ENCODE measurements around the gene APEH. TPM values are rescaled to one million over a fixed set of nuclear protein-coding genes. Genes with fewer than 3 reads are reported as not detected.

Gene APEH
- total and polyA plus RNA-seq, 2 donors (not counting 1 experiment from before 2014, with no cell fraction given): 79.4 to 96.2 TPM

GRCh38 chr3:49630784-49631183 is 43.4 kb upstream of the APEH start:
- Histone ChIP-seq H3K79me2 (ENCODE audit: control insufficient read depth, insufficient read depth, low read length) (no peaks in the 10 kb centered on the region), H3K27ac (ENCODE audit: low read length in 2 of 2) (no peak overlapping the region), H4K20me1 (ENCODE audit: control insufficient read depth, insufficient read depth, low read length, poor library complexity, severe bottlenecking) (no peaks in the 10 kb centered on the region), H3K4me1 (ENCODE audit: control insufficient read depth in 2 of 2, insufficient read depth in 2 of 2, low read length in 2 of 2) (no peaks in the 10 kb centered on the region), H3K9ac (ENCODE audit: low read length) (no peak overlapping the region), H3K4me2 (replicated peaks; ENCODE audit: low read depth, low read length, poor library complexity, severe bottlenecking) (no peak overlapping the region), H3K9me3 (ENCODE audit: control extremely low read depth in 1 of 3, control insufficient read depth in 2 of 3, insufficient read depth in 1 of 3, low read length in 2 of 3) (peaks cover 0 to 8% (median 5%) of the 10 kb centered on the region in 3 donors), H3K4me3 (ENCODE audit: control extremely low read depth in 1 of 5, extremely low read depth in 1 of 5, insufficient read depth in 1 of 5, low read depth in 2 of 5, low read length in 4 of 5) (no peak overlapping the region), H2AFZ (ENCODE audit: insufficient read depth, low read depth, low read length, poor library complexity, severe bottlenecking) (no peak overlapping the region), H3K36me3 (replicated peaks in 1 of 2; ENCODE audit: control extremely low read depth in 1 of 2, control insufficient read depth in 1 of 2, extremely low read depth in 1 of 2, insufficient read depth in 2 of 2, low read length in 1 of 2) (no peaks in the 10 kb centered on the region), H3K27me3 (replicated peaks in 1 of 4; ENCODE audit: control extremely low read depth in 1 of 4, control insufficient read depth in 3 of 4, insufficient read depth in 4 of 4, low read length in 3 of 4) (peaks cover 0 to 16% (median 4%) of the 10 kb centered on the region in 4 experiments)
- Mint-ChIP-seq H3K27ac (no peak overlapping the region), H3K4me1 (no peaks in the 10 kb centered on the region), H3K9me3 (ENCODE audit: insufficient read depth) (peaks cover 4% of the 10 kb centered on the region), H3K4me3 (no peak overlapping the region), H3K27me3 (peaks cover 21% of the 10 kb centered on the region)
- DNase-seq (no peak), ATAC-seq (ENCODE audit: low read depth) (no peak)
- intact Hi-C loops (cut with micrococcal nuclease): no loop called here
- CTCF ChIA-PET: no interaction called here
- 100% methylated on average over 1 of the region's 1 CpG for WGBS (ENCODE audit: insufficient coverage)
- TF ChIP-seq CTCF (IDR thresholded peaks at IDR 0.05): no peak
- no peak for TF ChIP-seq EZH2 (IDR thresholded peaks at IDR 0.05; ENCODE audit: borderline replicate concordance, insufficient read depth, low read depth, low read length, poor library complexity, severe bottlenecking)
- POLR2A ChIA-PET: no interaction called here

- Histone ChIP-seq H3K9ac (ENCODE audit: low read length) (no peak overlapping the region), H3K4me1 (ENCODE audit: control insufficient read depth in 2 of 2, insufficient read depth in 2 of 2, low read length in 2 of 2) (no peaks in the 10 kb centered on the region), H3K36me3 (replicated peaks in 1 of 2; ENCODE audit: control extremely low read depth in 1 of 2, control insufficient read depth in 1 of 2, extremely low read depth in 1 of 2, insufficient read depth in 2 of 2, low read length in 1 of 2) (no peaks in the 10 kb centered on the region), H3K4me3 (ENCODE audit: control extremely low read depth in 1 of 5, extremely low read depth in 1 of 5, insufficient read depth in 1 of 5, low read depth in 2 of 5, low read length in 4 of 5) (no peak overlapping the region), H3K27me3 (replicated peaks in 1 of 4; ENCODE audit: control extremely low read depth in 1 of 4, control insufficient read depth in 3 of 4, insufficient read depth in 4 of 4, low read length in 3 of 4) (peaks cover 0 to 15% (median 2%) of the 10 kb centered on the region in 4 experiments), H3K9me3 (ENCODE audit: control extremely low read depth in 1 of 3, control insufficient read depth in 2 of 3, insufficient read depth in 1 of 3, low read length in 2 of 3) (peaks cover 0 to 8% (median 5%) of the 10 kb centered on the region in 3 donors), H4K20me1 (ENCODE audit: control insufficient read depth, insufficient read depth, low read length, poor library complexity, severe bottlenecking) (no peaks in the 10 kb centered on the region), H3K4me2 (replicated peaks; ENCODE audit: low read depth, low read length, poor library complexity, severe bottlenecking) (no peak overlapping the region), H2AFZ (ENCODE audit: insufficient read depth, low read depth, low read length, poor library complexity, severe bottlenecking) (no peak overlapping the region), H3K27ac (ENCODE audit: low read length in 2 of 2) (no peak overlapping the region), H3K79me2 (ENCODE audit: control insufficient read depth, insufficient read depth, low read length) (no peaks in the 10 kb centered on the region)
- Mint-ChIP-seq H3K27ac (no peak overlapping the region), H3K4me3 (no peak overlapping the region), H3K27me3 (peaks cover 21% of the 10 kb centered on the region), H3K4me1 (no peaks in the 10 kb centered on the region), H3K9me3 (ENCODE audit: insufficient read depth) (peaks cover 4% of the 10 kb centered on the region)
- TF ChIP-seq EZH2 (IDR thresholded peaks at IDR 0.05; ENCODE audit: borderline replicate concordance, insufficient read depth, low read depth, low read length, poor library complexity, severe bottlenecking) (no peak), CTCF (IDR thresholded peaks at IDR 0.05) (no peak)
- no peak for ATAC-seq (ENCODE audit: low read depth)
- ChIA-PET POLR2A (no interaction called here), CTCF (no interaction called here)
- no peak for DNase-seq
- 100% methylated on average over 2 of the region's 3 CpGs for WGBS (ENCODE audit: insufficient coverage)
- intact Hi-C loops (cut with micrococcal nuclease): no loop called here
Observed at GRCh38 chr3:49634736-49635135, 39.4 kb upstream of the APEH start.

Data from B cell (primary cell).